ENCODE data around the gene SPINT4.

- TF ChIP-seq CTCF (conservative IDR thresholded peaks at IDR 0.05 in 1 of 2, IDR thresholded peaks at IDR 0.05 in 1 of 2; ENCODE audit: extremely low read depth in 1 of 2, insufficient read depth in 1 of 2, low read depth in 1 of 2, low read length in 2 of 2) (no peak), EZH2 (IDR thresholded peaks at IDR 0.05; ENCODE audit: borderline replicate concordance, low read length) (no peak)
These were observed 20.4 kb downstream of the SPINT4 start for GRCh38 chr20:45742596-45742995.
